Left kidney (tissue), 1 donor: ENCODE results near the gene ZNF512. TPM values are rescaled to one million over a fixed set of nuclear protein-coding genes. Genes with fewer than 3 reads are reported as not detected.

ENCODE experiments used
- polyA plus RNA-seq: library from polyadenylated mRNA; unstranded; fragments of 120-200 nt; gene quantifications from one replicate; pipeline ENCODE4 v1.2.1, GENCODE V29; 2013; ENCODE audit not compliant: insufficient read length

The ZNF512 gene
- polyA plus RNA-seq, 1 donor: 90.0 TPM

Other genes starting within 250 kb of the ZNF512 start
- gene GTF3C2, start 226.3 kb upstream of the ZNF512 start, polyA plus RNA-seq: 86.7 TPM
- 57.9 TPM for gene EIF2B4, start 212.7 kb upstream of the ZNF512 start, polyA plus RNA-seq
- 94.4 TPM for gene SNX17, start 212.4 kb upstream of the ZNF512 start, polyA plus RNA-seq
- 19.6 TPM for gene ZNF513, start 202.3 kb upstream of the ZNF512 start, polyA plus RNA-seq
- gene PPM1G, start 173.5 kb upstream of the ZNF512 start, polyA plus RNA-seq: 96.0 TPM
- gene NRBP1, start 154.4 kb upstream of the ZNF512 start, polyA plus RNA-seq: 132 TPM
- 10.7 TPM for gene KRTCAP3, start 140.7 kb upstream of the ZNF512 start, polyA plus RNA-seq
- 71.8 TPM for gene IFT172, start 93.3 kb upstream of the ZNF512 start, polyA plus RNA-seq
- gene FNDC4, start 87.8 kb upstream of the ZNF512 start, polyA plus RNA-seq: 6.8 TPM
- gene GCKR, start 86.2 kb upstream of the ZNF512 start, polyA plus RNA-seq: 0.10 TPM
- gene CCDC121, start 46.0 kb downstream of the ZNF512 start, polyA plus RNA-seq: 12.0 TPM
- gene GPN1, start 46.0 kb downstream of the ZNF512 start, polyA plus RNA-seq: 64.5 TPM
- 72.3 TPM for gene SUPT7L, start 80.6 kb downstream of the ZNF512 start, polyA plus RNA-seq
- gene SLC4A1AP, start 80.8 kb downstream of the ZNF512 start, polyA plus RNA-seq: 40.4 TPM
- gene MRPL33, start 188.7 kb downstream of the ZNF512 start, polyA plus RNA-seq: 147 TPM